Ovary (tissue), 3 donors: ENCODE data around the gene HOXD9.

Experiments
- EP300 ChIP-seq: sonication (generic); formaldehyde crosslinking; IDR thresholded peaks from one replicate; pipeline ENCODE4 v1.6.1; 2017; ENCODE audit warnings: antibody characterized with exemption
- TF ChIP-seq, protein P1 (sequence below), 3 donors: fragments of 450-650 bp in 2 of 3; fragments of 200-600 bp in 1 of 3; IDR thresholded peaks; one replicate each; pipeline versions ENCODE4 v1.5.1 to v1.8.0; 2016 to 2022; ENCODE audit warnings: antibody characterized with exemption in 3 of 3, mild to moderate bottlenecking in 1 of 3
- donor health status: DM: no; HTN: no; CAD: no.

DNA sequence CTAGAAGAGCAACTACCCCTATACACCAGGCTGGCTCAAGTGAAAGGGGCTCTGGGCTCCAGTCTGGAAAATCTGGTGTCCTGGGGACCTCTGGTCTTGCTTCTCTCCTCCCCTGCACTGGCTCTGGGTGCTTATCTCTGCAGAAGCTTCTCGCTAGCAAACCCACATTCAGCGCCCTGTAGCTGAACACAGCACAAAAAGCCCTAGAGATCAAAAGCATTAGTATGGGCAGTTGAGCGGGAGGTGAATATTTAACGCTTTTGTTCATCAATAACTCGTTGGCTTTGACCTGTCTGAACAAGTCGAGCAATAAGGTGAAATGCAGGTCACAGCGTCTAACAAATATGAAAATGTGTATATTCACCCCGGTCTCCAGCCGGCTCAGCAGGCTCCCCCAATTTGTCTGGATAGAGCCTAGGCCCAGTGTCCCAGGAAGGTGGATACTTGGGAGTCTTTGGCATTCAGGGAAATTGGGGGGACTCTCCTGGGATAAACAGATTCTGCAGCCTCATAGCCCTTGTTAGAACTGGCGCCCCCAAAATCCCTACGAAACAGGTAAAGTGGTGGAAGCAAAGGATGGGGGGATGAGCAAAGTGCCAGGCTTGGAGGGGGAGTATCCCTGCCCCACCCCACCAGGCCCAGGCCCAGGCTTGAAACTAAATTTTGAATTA lies 26.4 kb downstream of the HOXD9 start:
- TF ChIP-seq, protein P1, sequence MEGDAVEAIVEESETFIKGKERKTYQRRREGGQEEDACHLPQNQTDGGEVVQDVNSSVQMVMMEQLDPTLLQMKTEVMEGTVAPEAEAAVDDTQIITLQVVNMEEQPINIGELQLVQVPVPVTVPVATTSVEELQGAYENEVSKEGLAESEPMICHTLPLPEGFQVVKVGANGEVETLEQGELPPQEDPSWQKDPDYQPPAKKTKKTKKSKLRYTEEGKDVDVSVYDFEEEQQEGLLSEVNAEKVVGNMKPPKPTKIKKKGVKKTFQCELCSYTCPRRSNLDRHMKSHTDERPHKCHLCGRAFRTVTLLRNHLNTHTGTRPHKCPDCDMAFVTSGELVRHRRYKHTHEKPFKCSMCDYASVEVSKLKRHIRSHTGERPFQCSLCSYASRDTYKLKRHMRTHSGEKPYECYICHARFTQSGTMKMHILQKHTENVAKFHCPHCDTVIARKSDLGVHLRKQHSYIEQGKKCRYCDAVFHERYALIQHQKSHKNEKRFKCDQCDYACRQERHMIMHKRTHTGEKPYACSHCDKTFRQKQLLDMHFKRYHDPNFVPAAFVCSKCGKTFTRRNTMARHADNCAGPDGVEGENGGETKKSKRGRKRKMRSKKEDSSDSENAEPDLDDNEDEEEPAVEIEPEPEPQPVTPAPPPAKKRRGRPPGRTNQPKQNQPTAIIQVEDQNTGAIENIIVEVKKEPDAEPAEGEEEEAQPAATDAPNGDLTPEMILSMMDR (IDR thresholded peaks at IDR 0.05), result no peak
- no peak for TF ChIP-seq EP300
